ENCODE measurements around the gene SELENOF. TPM values are rescaled to one million over a fixed set of nuclear protein-coding genes. Genes with fewer than 3 reads are reported as not detected.
"Not testable (repeated sequence)": the region's sequence is repeated elsewhere in the genome, so short reads cannot be mapped to it uniquely, and the experiment has no call there.

SELENOF gene
- total and polyA plus RNA-seq, 7 donors: 56.2 to 91.4 (median 65.1) TPM

DNA sequence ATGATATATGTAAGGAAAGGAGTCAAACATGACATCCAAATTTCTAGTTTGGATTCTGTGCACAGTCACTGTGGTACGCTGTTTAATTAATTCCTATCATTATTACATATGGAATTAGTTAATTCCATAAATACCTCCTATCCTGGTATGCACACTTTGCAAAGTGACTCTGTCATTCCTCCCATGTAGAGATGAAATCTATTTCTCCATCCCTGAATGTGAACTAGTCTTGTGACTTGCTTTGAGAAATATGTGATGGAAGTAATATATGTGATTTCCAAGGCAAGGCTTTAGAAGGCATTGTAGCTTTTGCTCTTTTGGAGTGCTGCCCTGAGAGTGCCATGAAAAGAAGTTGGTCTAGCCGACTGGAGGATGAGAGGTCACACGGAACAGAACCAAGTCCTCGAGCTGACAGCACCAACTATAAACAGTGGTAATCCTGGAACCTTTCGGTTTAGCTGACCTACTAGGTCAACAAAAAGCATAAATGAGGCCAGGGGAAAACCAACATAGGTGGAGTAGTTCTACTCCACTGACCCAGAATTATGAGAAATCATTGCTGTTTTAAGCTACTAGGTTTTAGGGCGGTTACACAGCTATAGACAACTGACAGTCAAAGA is 1.5 kb downstream of the SELENOF start:
- peaks cover 0 to 13% of the 10 kb centered on the region in 2 donors for H3K36me3 ChIP-seq (ENCODE audit: insufficient read depth in 1 of 2, low read depth in 1 of 2)
- DNase-seq (no peak), ATAC-seq (no peak)
- peaks cover 23% of the 10 kb centered on the region for H3K4me1 ChIP-seq
- peak overlapping the region; percentile 93 for H3K4me3 ChIP-seq
- intact Hi-C loops (cut with DNase I): loop anchor here in 1 of 2 donors (10.0 kb wide), 2 partner anchors 128 to 172 kb away; no protein-coding TSS in a partner anchor
- no peaks in the 10 kb centered on the region for H3K9me3 ChIP-seq
- WGBS, 3 donors: 42 to 47% (median 43%) methylated on average over 6 of the region's 6 CpGs
- no peak overlapping the region for H3K27ac ChIP-seq
- TF ChIP-seq, protein P1, sequence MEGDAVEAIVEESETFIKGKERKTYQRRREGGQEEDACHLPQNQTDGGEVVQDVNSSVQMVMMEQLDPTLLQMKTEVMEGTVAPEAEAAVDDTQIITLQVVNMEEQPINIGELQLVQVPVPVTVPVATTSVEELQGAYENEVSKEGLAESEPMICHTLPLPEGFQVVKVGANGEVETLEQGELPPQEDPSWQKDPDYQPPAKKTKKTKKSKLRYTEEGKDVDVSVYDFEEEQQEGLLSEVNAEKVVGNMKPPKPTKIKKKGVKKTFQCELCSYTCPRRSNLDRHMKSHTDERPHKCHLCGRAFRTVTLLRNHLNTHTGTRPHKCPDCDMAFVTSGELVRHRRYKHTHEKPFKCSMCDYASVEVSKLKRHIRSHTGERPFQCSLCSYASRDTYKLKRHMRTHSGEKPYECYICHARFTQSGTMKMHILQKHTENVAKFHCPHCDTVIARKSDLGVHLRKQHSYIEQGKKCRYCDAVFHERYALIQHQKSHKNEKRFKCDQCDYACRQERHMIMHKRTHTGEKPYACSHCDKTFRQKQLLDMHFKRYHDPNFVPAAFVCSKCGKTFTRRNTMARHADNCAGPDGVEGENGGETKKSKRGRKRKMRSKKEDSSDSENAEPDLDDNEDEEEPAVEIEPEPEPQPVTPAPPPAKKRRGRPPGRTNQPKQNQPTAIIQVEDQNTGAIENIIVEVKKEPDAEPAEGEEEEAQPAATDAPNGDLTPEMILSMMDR (IDR thresholded peaks at IDR 0.05): no peak
- H3K27me3 ChIP-seq (ENCODE audit: insufficient read depth in 3 of 3, low read length in 2 of 3): no peaks in the 10 kb centered on the region

DNA sequence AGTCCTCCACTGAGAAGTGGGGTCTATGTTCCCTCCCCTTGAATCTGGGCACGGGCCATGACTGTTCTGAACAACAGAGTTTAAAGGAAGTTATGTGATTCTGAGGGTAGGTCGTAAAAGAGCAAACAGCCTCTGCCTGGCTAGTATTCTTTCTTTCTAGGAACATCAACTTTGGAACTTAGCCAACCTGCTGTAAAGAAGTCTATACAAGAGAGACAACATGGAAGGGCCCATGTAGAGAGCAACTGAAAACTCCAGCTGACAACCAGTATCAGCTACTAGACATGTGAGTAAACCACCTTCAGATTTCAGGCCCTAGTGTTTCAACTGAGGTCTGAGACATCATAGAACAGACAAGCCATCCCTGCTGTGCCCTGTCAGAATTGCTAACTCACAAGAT is 7.5 kb downstream of the SELENOF start:
- WGBS, 3 donors: 31 to 48% (median 42%) methylated on average over 2 of the region's 2 CpGs
- H3K9me3 ChIP-seq: no peaks in the 10 kb centered on the region
- TF ChIP-seq, protein P1 (IDR thresholded peaks at IDR 0.05): no peak
- H3K4me3 ChIP-seq: no peak overlapping the region
- intact Hi-C loops (cut with DNase I): loop anchor here in 1 of 2 donors (5.0 kb wide), 1 partner anchor 34 kb away; no protein-coding TSS in a partner anchor
- H3K4me1 ChIP-seq: peaks cover 27% of the 10 kb centered on the region
- ATAC-seq (no peak), DNase-seq (no peak)
- H3K27ac ChIP-seq: no peak overlapping the region
- H3K36me3 ChIP-seq (ENCODE audit: insufficient read depth in 1 of 2, low read depth in 1 of 2): peaks cover 0 to 33% of the 10 kb centered on the region in 2 donors
- H3K27me3 ChIP-seq (ENCODE audit: insufficient read depth in 3 of 3, low read length in 2 of 3): no peaks in the 10 kb centered on the region

DNA sequence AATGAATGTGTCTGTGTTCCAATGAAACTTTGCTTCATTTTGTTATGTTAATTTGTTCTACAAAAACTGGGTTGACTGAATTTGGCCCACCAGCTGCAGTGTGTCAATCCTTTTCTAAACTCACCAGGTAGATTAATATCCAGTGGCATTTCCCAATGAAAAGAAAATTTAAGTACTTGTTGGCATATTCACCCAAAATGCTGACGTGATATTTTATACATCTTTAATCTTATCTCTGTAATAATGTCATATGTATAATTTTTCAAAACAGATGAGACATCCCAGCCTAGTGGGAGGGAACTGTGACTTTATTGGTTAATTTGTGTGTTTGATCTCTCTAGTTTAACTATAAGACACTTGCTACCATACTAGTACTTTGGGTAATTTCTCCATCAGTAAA is 8.1 kb downstream of the SELENOF start:
- H3K4me3 ChIP-seq: no peak overlapping the region
- no peaks in the 10 kb centered on the region for H3K27me3 ChIP-seq (ENCODE audit: insufficient read depth in 3 of 3, low read length in 2 of 3)
- intact Hi-C loops (cut with DNase I): loop anchor here in 1 of 2 donors (2.0 to 5.0 kb wide), 2 partner anchors 17 to 34 kb away; no protein-coding TSS in a partner anchor
- no peak overlapping the region for H3K27ac ChIP-seq
- ATAC-seq: no peak
- no peaks in the 10 kb centered on the region for H3K9me3 ChIP-seq
- 35 to 91% (median 47%) methylated on average over 1 of the region's 1 CpG for WGBS, 3 donors
- TF ChIP-seq, protein P1 (IDR thresholded peaks at IDR 0.05): no peak
- no peak for DNase-seq
- peaks cover 0 to 39% of the 10 kb centered on the region in 2 donors for H3K36me3 ChIP-seq (ENCODE audit: insufficient read depth in 1 of 2, low read depth in 1 of 2)
- peaks cover 25% of the 10 kb centered on the region for H3K4me1 ChIP-seq

GRCh38 chr1:86899401-86899800 is 14.5 kb downstream of the SELENOF start:
- intact Hi-C loops (cut with DNase I): not testable (repeated sequence)

GRCh38 chr1:86888327-86888726 is 25.6 kb downstream of the SELENOF start:
- ATAC-seq: no peak
- 97 to 99% (median 98%) methylated on average over 5 of the region's 5 CpGs for WGBS, 3 donors

More at GRCh38 chr1:86899401-86899800, 14.5 kb downstream of the SELENOF start:
- H3K4me1 ChIP-seq; DNase-seq; H3K27ac ChIP-seq; H3K9me3 ChIP-seq; ATAC-seq; H3K4me3 ChIP-seq; H3K27me3 ChIP-seq (ENCODE audit: insufficient read depth in 3 of 3, low read length in 2 of 3): not testable (repeated sequence)
- WGBS, 3 donors: 88 to 100% (median 97%) methylated on average over 1 to 28 of the region's 33 CpGs
- H3K36me3 ChIP-seq (ENCODE audit: insufficient read depth in 1 of 2, low read depth in 1 of 2): peaks cover 0 to 34% of the 10 kb centered on the region in 2 donors

More at GRCh38 chr1:86888327-86888726, 25.6 kb downstream of the SELENOF start:
- DNase-seq: no peak
- Histone ChIP-seq H3K4me3 (no peak overlapping the region), H3K27me3 (ENCODE audit: insufficient read depth in 3 of 3, low read length in 2 of 3) (no peaks in the 10 kb centered on the region), H3K4me1 (no peaks in the 10 kb centered on the region), H3K9me3 (no peaks in the 10 kb centered on the region), H3K36me3 (ENCODE audit: insufficient read depth in 1 of 2, low read depth in 1 of 2) (peaks cover 0 to 10% of the 10 kb centered on the region in 2 donors), H3K27ac (no peak overlapping the region)
- intact Hi-C loops (cut with DNase I): loop anchor here in 1 of 2 donors (2.0 to 5.0 kb wide), 2 partner anchors 16 to 844 kb away; no protein-coding TSS in a partner anchor
- TF ChIP-seq, protein P1 (IDR thresholded peaks at IDR 0.05): no peak
